ENCODE results near the gene ENDOG.
"Not testable (repeated sequence)": the region's sequence is repeated elsewhere in the genome, so short reads cannot be mapped to it uniquely, and the experiment has no call there.

The ENDOG gene

GRCh38 chr9:128862401-128862851 is 44.1 kb downstream of the ENDOG start:
- no peak for DNase-seq (ENCODE audit: low spot score)

- DNase-seq (ENCODE audit: low spot score) = peak; percentile 55
Observed at GRCh38 chr9:128863647-128864046, 45.3 kb downstream of the ENDOG start.

GRCh38 chr9:128870128-128870940 is 52.0 kb downstream of the ENDOG start:
- DNase-seq (ENCODE audit: low spot score) = no peak

GRCh38 chr9:128870941-128871265 is 52.6 kb downstream of the ENDOG start:
- not testable (repeated sequence) for DNase-seq (ENCODE audit: low spot score)
